ENCODE measurements around the gene ZFAND2A.
"Not testable (repeated sequence)": the region's sequence is repeated elsewhere in the genome, so short reads cannot be mapped to it uniquely, and the experiment has no call there.

Gene ZFAND2A

DNA sequence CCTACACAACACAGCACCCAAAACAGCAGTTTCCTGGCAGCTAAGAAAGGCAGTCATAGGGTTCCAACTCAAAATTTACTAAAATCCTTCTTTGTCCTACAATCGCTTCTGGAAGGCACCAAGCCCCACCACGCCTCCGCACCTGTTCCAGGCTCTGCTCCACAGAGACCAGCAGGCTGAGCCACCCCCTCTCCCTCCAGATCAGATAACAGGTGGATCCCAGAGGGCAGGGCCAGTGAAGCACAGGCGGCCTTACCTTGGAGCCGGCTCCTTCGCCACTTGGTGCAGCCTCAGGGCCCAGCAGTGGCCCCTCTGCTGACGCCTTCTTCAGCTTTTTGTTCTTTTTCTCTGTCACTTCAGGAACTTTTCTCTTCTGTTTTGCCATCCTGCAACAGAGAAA lies 33.0 kb downstream of the ZFAND2A start:
- in situ Hi-C loops (cut with MboI; ENCODE audit: low sequenced_read_pairs), result no loop called here

DNA sequence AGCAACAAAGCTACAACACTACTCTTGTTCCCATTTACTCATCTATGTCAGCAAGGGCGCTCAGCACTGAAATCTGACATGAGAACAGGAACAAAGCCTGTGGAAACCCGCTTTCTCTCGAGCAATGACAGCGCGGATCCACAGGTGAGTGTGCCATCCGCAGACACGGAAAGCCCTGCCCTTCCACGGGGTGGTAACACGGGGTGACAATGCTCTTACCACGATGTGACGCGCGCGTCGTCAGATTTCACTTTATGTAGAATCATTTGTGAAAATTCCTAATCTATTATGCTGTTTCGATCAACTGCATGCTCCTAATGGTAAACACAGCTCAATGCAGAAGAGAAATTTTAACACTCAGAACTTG lies 34.4 kb downstream of the ZFAND2A start:
- in situ Hi-C loops (cut with MboI; ENCODE audit: low sequenced_read_pairs), result no loop called here

DNA sequence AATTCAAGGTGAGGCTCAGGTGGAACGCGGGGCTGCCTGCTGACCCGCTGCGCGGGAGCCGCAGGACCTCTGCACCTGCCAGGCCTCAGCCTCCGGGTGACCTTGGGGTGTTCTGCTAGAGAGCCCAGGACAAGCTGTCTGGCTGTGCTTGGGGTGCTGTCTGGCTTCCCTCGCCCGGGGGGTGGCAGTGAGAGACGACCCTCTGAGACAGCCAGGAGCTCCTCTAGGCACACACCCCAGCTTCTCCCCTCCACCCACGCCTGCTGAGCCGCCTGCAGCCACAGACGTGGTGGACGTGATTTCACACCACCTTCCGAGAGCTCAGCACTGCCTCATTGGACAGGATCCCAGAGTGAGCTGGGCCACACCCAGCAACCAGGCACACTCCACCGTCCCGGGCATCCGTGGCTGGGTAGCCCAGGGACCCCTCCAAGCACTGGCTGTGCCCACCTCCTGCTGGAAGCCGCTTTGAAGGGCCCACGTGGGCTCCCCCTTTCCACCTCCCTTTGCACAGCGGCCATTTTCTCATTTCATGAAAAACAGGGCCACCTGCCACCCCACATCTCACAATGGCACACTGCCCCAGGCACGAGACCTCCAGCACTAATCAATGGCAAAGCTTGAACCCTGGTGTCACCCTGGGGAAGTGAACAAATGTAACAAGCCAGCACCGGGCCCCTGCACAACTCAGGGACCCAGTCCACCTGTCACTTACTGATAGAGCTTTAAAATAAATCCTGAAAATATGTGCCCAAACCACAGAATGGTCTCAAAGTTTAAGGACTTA lies 35.0 kb downstream of the ZFAND2A start:
- in situ Hi-C loops (cut with MboI; ENCODE audit: low sequenced_read_pairs), result no loop called here

DNA sequence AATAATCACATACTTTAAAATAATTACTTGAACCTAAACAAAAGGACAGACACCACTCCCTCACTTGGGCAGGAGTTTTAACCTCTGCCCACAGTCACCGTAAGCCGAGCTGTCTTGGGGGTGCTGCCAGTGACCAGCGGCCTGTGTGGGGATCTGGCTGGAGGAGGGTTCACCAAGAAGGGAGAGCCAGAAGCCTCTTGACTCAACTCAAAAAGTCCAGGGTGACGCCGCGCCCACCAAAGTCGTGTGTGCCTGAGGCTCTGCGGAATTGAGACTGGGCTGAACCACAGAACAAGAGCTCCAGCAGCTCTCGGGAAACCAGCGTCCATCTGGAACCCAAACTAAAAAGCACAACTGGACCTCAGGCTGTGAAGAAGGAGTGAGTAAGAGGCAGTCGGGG lies 35.8 kb downstream of the ZFAND2A start:
- in situ Hi-C loops (cut with MboI; ENCODE audit: low sequenced_read_pairs), result no loop called here

DNA sequence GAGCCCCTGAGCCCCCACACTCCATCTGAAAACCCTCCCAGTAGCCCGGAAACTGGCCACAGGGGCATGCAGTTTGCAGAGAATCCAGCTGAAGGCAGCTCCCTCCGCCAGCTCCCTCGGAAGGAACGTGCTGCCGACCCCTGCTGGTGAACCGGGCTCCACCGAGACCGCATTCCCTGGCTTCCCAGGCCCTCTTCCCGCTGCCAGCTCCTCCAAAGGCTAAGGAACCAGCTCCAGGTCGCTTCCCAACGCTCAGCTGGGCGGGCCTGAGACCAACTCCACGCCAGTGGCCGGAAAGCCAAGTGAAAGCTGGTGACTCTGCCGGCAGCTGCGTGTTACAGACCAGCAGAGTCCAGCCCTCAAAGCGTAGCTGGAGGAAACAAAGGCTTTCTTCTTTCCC lies 36.3 kb downstream of the ZFAND2A start:
- in situ Hi-C loops (cut with MboI; ENCODE audit: low sequenced_read_pairs), result no loop called here

DNA sequence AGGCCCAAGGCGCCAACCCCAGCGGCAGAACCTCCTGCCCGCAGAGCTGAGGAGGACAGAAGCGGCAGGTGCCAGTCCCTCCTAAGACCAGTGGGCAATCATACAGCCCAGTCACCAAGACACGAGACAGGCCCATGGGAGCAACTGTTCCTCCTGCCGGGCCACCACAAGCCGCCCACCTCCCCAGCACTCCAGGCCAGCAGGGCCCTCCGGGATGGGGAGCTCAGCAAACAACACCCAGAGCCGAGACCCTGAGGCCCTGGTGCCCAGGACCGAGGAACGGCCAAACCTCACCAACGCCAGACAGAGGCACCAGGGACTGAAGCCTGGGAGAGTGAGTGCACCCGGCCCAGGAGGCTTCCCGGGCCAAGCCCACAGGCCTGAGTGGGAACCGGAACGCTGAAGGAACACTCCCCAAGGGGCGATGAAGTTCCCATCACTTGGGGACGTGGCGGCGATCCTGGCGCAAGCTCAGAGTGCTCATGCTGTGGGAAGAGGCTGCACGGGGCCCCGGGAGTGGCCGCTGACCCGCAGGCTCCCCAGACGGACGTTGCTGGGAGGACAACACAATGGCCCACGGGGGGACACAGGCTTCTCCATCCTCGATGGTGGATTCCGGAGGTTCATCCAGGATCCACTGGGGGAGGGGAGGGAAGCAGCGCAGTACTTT lies 37.0 kb downstream of the ZFAND2A start:
- in situ Hi-C loops (cut with MboI; ENCODE audit: low sequenced_read_pairs), result no loop called here

DNA sequence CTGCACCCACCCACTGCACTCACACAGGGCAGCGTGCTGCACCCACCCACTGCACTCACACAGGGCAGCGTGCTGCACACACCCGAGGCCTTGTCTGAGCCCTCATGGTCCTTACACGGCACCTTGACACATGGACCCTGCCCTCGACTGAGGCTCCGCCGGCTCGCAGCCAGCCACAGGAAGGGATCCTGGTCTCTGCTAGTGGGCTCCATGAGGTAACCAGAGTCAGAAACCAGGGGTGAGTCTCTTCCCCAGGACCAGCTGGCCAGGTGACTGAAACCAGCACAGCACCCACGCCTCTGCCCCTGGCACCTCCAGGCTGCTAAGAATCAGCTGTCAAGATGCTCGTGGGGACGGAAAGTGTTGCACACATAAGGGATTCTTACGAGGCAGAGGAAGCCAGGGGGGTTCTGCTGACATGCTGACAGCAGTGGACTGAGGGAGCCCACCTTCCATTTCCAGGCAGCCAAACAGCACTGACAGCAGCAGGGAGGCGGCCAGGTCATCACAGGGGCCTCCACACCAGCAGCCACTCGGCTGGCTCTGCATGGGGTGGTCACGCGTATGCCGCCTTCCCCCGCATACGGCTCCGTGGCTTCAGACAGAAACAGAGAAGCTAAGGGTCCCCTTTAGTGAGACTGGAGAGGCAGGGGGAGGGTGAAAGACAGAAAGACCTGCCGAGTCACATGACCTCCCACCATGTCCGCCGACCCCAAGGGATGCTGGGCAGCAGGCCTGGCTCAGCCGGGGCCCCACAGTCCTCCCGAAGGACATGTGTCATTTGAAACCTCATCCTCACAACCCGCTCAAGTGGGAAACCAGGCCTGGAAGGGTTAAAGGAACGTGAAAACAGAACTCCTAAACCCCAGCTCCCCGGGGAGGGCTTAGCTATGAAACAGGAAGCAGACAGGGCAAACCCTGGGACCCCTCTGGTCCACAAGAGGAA lies 37.8 kb downstream of the ZFAND2A start:
- in situ Hi-C loops (cut with MboI; ENCODE audit: low sequenced_read_pairs), result no loop called here

DNA sequence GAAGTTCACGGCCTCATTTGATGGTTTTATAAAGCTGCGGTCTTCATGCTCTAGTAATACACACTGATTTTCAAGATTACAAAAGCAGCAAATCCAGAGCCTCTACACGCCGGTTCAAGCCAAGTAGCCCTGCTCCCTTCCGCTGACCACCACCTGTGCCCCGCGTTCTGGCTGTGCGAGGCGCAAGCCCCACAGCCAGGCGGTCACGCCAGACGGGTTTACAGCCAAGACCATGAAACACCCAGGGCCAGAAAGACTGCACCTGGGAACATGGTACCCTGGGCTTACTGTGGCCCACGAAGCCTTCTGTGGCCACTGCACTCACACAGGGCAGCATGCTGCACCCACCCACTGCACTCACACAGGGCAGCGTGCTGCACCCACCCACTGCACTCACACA lies 38.5 kb downstream of the ZFAND2A start:
- in situ Hi-C loops (cut with MboI; ENCODE audit: low sequenced_read_pairs), result no loop called here

DNA sequence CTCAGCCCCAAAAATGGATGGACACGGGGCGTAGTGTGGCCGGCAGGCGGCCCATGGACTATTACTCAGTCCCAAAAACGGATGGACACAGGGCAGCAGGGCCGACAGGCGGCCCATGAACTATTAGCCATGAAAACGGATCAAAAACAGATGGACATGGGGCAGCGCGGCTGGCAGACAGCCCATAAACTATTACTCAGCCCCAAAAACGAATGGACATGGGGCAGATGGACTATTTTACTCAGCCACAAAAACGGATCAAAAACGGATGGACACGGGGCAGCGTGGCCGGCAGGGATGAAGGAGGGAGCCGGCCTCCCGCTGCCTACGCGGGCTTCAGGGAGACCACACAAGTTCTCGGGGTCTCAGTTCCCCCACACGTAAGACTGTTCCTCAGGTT lies 39.2 kb downstream of the ZFAND2A start:
- in situ Hi-C loops (cut with MboI; ENCODE audit: low sequenced_read_pairs), result no loop called here

DNA sequence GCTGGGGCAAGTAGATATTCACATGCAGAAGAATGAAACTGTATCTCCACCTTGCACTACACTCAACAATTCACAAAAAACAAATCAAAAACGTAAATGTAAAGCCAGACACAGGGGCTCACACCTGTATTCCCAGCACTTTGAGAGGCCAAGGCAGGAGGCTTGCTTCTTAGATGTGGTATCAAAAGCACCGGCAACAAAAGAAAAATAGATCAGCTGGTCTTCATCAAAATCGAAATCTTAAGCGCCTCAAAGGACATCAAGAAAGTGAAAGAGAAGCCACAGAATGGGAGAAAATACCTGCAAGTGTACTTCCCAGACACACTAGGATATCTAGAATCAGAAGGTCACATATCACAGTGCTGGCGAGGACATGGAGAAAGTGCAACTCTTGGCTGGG lies 40.8 kb downstream of the ZFAND2A start:
- in situ Hi-C loops (cut with MboI; ENCODE audit: low sequenced_read_pairs), result no loop called here

DNA sequence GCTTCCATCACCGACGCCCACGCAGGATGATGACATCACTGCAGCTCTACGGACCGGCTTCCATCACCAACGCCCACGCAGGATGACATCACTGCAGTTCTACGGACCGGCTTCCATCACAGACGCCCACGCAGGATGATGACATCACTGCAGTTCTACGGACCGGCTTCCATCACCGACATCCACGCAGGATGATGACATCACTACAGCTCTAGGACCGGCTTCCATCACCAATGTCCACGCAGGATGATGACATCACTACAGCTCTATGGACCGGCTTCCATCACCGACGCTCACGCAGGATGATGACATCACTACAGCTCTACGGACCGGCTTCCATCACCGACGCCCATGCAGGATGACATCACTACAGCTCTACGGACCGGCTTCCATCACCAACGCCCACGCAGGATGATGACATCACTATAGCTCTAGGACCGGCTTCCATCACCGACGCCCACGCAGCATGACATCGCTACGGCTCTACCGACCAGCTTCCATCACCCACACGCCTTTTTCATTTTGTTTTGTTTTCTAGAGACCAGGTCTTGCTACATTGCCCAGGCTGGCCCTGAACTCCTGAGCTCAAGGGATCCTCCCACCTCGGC lies 42.6 kb downstream of the ZFAND2A start:
- in situ Hi-C loops (cut with MboI; ENCODE audit: low sequenced_read_pairs), result no loop called here

DNA sequence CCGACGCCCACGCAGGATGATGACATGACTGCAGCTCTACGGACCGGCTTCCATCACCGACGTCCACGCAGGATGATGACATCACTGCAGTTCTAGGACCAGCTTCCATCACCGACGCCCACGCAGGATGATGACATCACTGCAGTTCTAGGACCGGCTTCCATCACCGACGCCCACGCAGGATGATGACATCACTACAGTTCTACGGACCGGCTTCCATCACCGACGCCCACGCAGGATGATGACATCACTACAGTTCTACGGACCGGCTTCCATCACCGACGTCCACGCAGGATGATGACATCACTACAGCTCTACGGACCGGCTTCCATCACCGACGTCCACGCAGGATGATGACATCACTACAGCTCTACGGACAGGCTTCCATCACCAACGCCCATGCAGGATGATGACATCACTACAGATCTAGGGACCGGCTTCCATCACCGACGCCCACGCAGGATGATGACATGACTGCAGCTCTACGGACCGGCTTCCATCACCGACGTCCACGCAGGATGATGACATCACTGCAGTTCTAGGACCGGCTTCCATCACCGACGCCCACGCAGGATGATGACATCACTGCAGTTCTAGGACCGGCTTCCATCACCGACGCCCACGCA lies 43.5 kb downstream of the ZFAND2A start:
- in situ Hi-C loops (cut with MboI; ENCODE audit: low sequenced_read_pairs), result not testable (repeated sequence)

DNA sequence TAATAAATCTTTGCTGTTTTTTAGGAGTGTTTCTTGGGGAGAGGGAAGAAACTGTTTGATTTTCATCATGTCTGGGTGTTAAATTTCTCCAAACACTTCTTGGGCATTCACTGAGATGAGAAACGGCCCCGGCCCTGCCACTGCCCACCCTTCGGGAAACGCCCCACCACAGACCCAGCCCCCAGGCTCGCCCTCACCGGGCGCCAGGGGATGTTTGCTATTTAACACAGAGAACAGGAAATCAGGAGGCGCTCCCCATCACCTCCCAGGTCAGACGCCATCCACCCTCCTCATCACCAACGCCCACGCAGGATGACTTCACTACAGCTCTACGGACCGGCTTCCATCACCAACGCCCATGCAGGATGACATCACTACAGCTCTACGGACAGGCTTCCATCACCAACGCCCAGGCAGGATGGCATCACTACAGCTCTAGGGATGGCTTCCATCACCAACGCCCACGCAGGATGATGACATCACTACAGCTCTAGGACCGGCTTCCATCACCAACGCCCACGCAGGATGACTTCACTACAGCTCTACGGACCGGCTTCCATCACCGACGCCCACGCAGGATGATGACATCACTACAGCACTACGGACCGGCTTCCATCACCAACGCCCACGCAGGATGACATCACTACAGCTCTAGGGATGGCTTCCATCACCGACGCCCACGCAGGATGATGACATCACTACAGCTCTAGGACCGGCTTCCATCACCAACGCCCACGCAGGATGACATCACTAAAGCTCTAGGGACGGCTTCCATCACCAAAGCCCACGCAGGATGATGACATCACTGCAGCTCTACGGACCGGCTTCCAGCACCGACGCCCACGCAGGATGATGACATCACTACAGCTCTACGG lies 44.6 kb downstream of the ZFAND2A start:
- in situ Hi-C loops (cut with MboI; ENCODE audit: low sequenced_read_pairs), result not testable (repeated sequence)

DNA sequence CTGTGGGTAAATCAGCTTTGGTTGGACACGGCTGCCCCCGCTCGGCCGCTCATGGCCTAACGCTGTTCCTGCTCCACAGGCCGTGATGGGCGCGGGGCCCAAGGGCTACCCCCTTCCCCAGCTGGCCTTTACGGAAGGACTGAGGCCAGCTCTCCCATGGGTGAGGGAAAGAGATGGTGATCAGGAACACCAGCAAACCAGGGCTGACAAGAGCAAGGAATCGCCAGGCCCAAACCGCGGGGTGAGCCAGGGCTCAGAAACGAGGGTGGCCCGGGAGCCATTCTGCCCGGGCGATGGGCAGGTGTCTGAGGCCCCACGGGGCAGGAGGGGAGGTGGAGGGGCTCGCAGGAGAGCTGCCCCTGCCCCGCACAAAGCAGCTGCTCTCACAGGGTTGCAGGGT lies 45.5 kb downstream of the ZFAND2A start:
- in situ Hi-C loops (cut with MboI; ENCODE audit: low sequenced_read_pairs), result no loop called here

DNA sequence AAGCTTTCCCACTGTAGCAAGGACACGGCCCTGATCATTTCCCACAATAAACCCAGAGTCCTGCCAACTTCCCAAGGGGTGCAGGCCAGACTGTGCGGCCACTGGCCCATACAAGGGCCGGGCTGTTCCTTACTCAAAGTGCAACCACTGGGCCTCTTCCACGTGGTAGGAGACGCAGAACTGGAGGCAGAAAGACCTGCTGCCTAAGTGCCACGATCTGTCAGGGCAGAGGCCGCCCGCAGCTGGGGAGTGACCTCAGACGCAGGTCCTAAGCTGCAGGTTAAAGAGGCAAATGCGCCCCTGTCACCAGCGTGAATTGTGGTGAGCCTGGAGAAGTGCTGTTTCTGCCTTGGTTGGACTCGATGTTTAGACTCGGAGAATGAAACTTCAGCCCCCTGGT lies 45.9 kb downstream of the ZFAND2A start:
- in situ Hi-C loops (cut with MboI; ENCODE audit: low sequenced_read_pairs), result no loop called here

DNA sequence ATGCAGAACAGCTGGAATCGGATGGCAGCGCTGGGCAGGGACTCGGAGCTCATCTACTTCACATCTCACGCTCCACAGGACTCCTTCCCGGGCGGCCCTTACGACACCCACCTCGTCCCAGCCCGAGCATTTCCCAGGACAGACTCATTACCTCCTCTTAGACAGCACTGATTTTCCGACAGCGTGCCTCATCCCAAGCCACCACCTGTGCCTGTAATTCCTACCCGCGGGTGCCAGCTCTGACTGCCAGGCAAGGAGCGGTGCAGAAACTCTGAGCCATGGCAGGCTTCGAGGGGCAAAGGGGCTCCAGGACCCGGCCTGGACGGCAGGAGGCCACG lies 46.5 kb downstream of the ZFAND2A start:
- in situ Hi-C loops (cut with MboI; ENCODE audit: low sequenced_read_pairs), result no loop called here

DNA sequence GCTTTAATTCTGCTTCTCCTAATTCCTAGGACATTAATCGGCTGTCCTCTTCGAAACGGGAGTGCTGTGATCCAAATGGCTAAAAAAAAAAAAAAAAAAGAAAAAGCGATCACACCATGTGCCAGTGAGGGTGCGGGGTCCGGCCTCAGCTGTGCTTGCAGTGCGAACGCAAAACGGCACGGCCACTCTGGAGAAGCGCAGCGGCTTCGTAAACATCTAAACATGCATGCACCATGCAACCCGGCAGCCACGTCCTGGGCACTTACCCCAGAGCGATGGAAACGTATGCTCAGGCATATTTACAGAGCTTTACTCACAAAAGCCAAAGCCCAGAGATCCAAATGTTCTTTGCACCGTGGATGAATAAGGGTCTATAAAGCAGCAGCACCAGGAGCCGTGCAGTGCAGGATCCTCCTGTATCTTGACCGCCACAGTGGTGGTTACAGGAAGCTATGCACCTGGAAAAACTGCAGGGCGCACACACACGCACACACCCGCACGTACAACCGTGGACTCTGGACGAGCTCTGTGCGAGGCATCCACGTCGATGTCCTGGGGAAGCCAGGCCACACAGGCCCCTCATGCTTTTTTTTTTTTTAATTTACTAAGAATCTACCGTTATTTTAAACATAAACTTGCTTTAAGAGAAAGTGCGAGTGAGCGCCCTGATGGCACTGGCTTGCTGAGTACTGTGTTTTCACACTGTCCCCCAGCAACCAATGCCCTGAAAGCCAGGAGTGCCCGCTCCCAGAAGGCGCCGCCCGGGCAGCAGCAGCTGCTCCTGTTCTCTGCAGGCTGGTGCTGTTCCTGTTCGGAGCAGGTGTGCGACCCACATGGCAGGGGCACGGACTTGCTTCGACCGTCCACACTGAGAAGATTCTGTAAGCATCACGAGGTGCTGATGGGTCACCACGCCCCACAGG lies 47.1 kb downstream of the ZFAND2A start:
- in situ Hi-C loops (cut with MboI; ENCODE audit: low sequenced_read_pairs), result no loop called here

DNA sequence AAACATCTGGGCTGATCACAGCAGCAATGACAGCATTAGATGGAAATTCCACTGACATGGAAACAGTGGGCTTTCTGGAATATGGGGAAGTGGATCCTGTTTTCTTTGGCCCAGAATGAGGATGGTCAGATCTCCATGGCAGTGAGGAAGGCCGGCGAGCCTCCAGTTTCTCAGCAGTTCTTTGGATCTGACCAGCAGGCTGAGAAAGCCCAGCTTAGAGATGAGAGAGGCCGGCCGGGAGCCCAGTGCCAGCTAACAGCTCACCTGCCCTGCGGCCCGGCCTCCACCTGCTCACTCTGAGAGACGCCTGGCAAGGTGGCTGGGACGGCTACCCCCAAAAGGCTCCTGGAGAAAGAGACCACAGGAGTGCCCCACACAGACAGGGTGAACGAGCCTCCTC lies 47.9 kb downstream of the ZFAND2A start:
- in situ Hi-C loops (cut with MboI; ENCODE audit: low sequenced_read_pairs), result no loop called here

DNA sequence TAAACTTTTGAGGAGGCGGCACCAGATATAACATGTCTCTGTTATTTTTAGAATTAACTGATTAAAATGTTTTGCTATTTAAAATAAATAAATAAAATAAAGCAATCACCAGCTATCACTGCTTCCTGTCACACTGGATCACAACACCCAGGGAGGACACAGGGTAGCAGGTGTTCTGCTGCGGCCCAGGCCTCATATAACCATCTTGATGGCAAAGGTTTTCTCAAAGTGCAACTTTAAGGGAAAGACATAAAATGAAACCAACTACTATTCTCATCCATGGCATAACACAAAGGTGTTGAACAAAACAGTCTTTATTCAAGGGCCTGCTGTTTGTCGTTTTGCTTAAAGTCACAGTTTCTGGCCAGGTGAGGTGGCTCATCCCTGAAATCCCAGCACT lies 48.8 kb downstream of the ZFAND2A start:
- in situ Hi-C loops (cut with MboI; ENCODE audit: low sequenced_read_pairs), result no loop called here
